Stimulated activated CD8-positive, alpha-beta memory T cell treated with anti-CD3 and anti-CD28 coated beads, Interleukin-7, amount 100 ng/mL, for 24 hours (primary cell): ENCODE measurements around the gene TSPAN1.

Source experiments
- DNase-seq: peaks from one replicate; pipeline ENCODE4 v3.0.0-alpha.2; 2020; ENCODE audit warnings: low read depth

TSPAN1 gene

GRCh38 chr1:46160212-46160611 lies 14.7 kb upstream of the TSPAN1 start:
- no peak for DNase-seq

GRCh38 chr1:46166521-46167462 lies 8.1 kb upstream of the TSPAN1 start:
- DNase-seq = no peak

- no peak for DNase-seq
Measured at GRCh38 chr1:46168477-46168876, 6.4 kb upstream of the TSPAN1 start.

- DNase-seq = no peak
Measured at GRCh38 chr1:46169811-46170454, 5.0 kb upstream of the TSPAN1 start.

GRCh38 chr1:46171351-46171750 lies 3.5 kb upstream of the TSPAN1 start:
- no peak for DNase-seq

- DNase-seq = no peak
Measured at GRCh38 chr1:46171871-46172270, 3.0 kb upstream of the TSPAN1 start.

- DNase-seq = no peak
Measured at GRCh38 chr1:46172321-46172720, 2.6 kb upstream of the TSPAN1 start.

GRCh38 chr1:46173361-46173856 lies 1.5 kb upstream of the TSPAN1 start:
- DNase-seq = no peak

GRCh38 chr1:46175243-46175642 lies 356 bp downstream of the TSPAN1 start:
- DNase-seq = no peak

GRCh38 chr1:46176211-46176865 lies 1.5 kb downstream of the TSPAN1 start, which contains the start of gene P3R3URF:
Gene P3R3URF, minus strand, starts transcription at chr1:46176488. Its CDS starts 17 bp downstream, at chr1:46176471.
- DNase-seq = no peak

- DNase-seq = no peak
Measured at GRCh38 chr1:46179138-46180081, 4.5 kb downstream of the TSPAN1 start.

GRCh38 chr1:46180082-46180616 lies 5.3 kb downstream of the TSPAN1 start:
- DNase-seq = no peak

- DNase-seq = no peak
Measured at GRCh38 chr1:46181343-46182260, 6.7 kb downstream of the TSPAN1 start.

GRCh38 chr1:46183079-46183847 lies 8.4 kb downstream of the TSPAN1 start:
- DNase-seq = no peak

- no peak for DNase-seq
Measured at GRCh38 chr1:46183926-46184557, 9.2 kb downstream of the TSPAN1 start.

- DNase-seq = no peak
Measured at GRCh38 chr1:46184920-46185658, 10.2 kb downstream of the TSPAN1 start.

- no peak for DNase-seq
Measured at GRCh38 chr1:46186076-46186475, 11.2 kb downstream of the TSPAN1 start.
